Spleen (tissue), 7 donors: ENCODE results near the gene ANHX.

Experiments
- CTCF ChIP-seq, 11 experiments: fragments of 200-600 bp in 7 of 11; fragments of 450-650 bp in 4 of 11; sonication (generic) in 4 of 11; IDR thresholded peaks in 8 of 11; conservative IDR thresholded peaks in 3 of 11; 1 replicate in 7 of 11; 2 replicates in 4 of 11; pipeline versions ENCODE4 v1.4.0 to v1.8.0; 2016 to 2021; ENCODE audit warnings: antibody characterized with exemption in 11 of 11, inconsistent platforms in 4 of 11, mild to moderate bottlenecking in 1 of 11
- POLR2A ChIP-seq, 3 donors: fragments of 450-650 bp; IDR thresholded peaks; one replicate each; pipeline ENCODE4 v1.5.1; 2017; ENCODE audit warnings: antibody characterized with exemption in 3 of 3, mild to moderate bottlenecking in 1 of 3
- donor health status: DM: no; HTN: no; CAD: no; lungs with moderate emphysema.
- donor health status: DM: no; HTN: no; CAD: no.
- donor health status: DM: no; HTN: no; CAD: no.

DNA sequence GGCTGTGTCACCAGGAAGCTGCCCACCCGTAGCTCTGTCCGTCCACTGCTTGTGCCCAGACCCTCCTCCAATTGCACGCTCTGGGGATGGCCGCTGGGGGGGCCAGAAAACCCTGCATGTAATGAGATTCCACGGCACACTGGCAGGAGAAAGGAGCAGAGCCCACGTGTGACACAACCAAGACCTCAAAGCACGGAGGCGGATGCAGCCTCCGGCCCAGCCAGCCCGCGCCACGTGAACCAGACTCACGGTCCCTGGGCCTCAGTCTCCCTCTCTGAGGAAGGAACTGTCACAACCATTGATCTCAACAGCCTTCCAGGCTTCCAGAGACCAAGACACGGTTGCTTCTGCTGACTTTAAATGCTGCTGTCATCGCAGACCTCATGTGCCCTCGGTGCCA lies 14.4 kb downstream of the ANHX start:
- TF ChIP-seq CTCF (IDR thresholded peaks at IDR 0.05 in 8 of 11, conservative IDR thresholded peaks at IDR 0.05 in 3 of 11) (no peak), POLR2A (IDR thresholded peaks at IDR 0.05) (no peak)
